ENCODE results near the gene CAMTA1. TPM values are rescaled to one million over a fixed set of nuclear protein-coding genes. Genes with fewer than 3 reads are reported as not detected.

Gene CAMTA1
- total RNA-seq, 1 experiment from 2014 or later, result 69.5 TPM

DNA sequence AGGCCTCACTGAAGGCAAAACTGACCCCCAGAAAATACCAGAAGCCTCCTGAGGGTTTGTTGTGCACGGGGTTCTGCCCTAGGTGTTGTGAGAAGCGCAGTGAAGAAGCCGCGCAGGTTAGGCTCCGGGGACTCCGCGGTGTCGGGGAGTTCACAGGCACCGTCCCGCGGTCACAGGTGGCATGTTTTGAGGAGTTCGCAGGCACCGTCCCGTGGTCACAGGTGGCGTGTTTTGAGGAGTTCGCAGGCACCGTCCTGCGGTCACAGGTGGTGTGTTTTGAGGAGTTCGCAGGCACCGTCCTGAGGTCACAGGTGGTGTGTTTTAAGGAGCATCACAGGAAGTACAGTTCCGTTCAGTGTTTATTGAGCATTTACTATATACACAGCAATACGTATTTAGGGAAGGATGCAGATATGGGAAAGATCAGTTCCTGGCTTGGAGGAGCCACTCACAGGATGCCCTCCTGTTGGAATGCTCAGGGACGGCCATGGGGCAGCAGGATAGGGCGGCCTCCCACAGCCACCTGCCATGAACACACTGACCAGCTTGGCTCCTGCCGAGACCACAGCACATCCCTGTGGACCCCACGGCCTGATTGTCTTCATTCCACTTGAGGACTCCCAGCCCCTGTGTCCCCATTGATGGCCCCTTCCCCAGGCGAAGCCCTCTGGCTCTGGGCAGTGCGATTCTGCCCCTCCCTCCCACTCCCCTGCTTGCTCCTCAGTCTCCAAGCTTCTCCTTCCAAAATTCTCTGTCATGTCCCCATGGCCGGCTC is 899.8 kb downstream of the CAMTA1 start:
- DNase-seq (ENCODE audit: low read depth, low spot score) (no peak), ATAC-seq (no peak)
- intact Hi-C loops (cut with micrococcal nuclease), result no loop called here
- H3K9me2 ChIP-seq (ENCODE audit: insufficient read depth), result no peaks in the 10 kb centered on the region
- no TSS peak for BruUV-seq (replicated peaks)
- H3K9ac ChIP-seq (ENCODE audit: low read length), result no peak overlapping the region
- 0 out of 2 replicates have a peak, but pooled peaks cover 2% of the 10 kb centered on the region for H3K27me3 ChIP-seq (ENCODE audit: insufficient read depth, low read length)
- no peak overlapping the region for H3K4me2 ChIP-seq (ENCODE audit: low read length)
- no peak overlapping the region for H3K4me3 ChIP-seq (replicated peaks in 1 of 2; ENCODE audit: low read depth in 1 of 2, low read length in 2 of 2)
- ChIA-PET CTCF (no interaction called here), RAD21 (ENCODE audit: low non-redundant PET in 1 of 2, low total read pairs in 2 of 2, uncharacterized antibody in 2 of 2, unreplicated experiment in 2 of 2) (no interaction called here), POLR2A (no interaction called here)
- H4K20me1 ChIP-seq (ENCODE audit: insufficient read depth), result no peaks in the 10 kb centered on the region
- H2AFZ ChIP-seq (ENCODE audit: low read depth, low read length, poor library complexity, severe bottlenecking), result no peak overlapping the region
- no peaks in the 10 kb centered on the region for H3K36me3 ChIP-seq (ENCODE audit: control insufficient read depth in 1 of 2, insufficient read depth in 2 of 2, low read length in 2 of 2)
- TF ChIP-seq EGR1 (IDR thresholded peaks at IDR 0.05; ENCODE audit: low read depth) (no peak), SIN3A (IDR thresholded peaks at IDR 0.05; ENCODE audit: low read depth) (no peak), CEBPB (IDR thresholded peaks at IDR 0.05; ENCODE audit: low read depth) (no peak), POLR2AphosphoS5 (IDR thresholded peaks at IDR 0.05; ENCODE audit: low read depth, low read length) (no peak)
- H3K9me3 ChIP-seq (ENCODE audit: control insufficient read depth in 1 of 2, insufficient read depth in 1 of 2, low read depth in 1 of 2, low read length in 2 of 2), result no peaks in the 10 kb centered on the region
- H3K4me1 ChIP-seq (ENCODE audit: control insufficient read depth in 1 of 2, insufficient read depth in 2 of 2, low read length in 2 of 2), result peaks cover 0 to 5% of the 10 kb centered on the region in 2 experiments; a peak in 1 of 4 replicates
- H3K27ac ChIP-seq (ENCODE audit: low read depth, low read length), result no peak overlapping the region
- no peaks in the 10 kb centered on the region for H3K79me2 ChIP-seq (ENCODE audit: insufficient read depth, low read length)

DNA sequence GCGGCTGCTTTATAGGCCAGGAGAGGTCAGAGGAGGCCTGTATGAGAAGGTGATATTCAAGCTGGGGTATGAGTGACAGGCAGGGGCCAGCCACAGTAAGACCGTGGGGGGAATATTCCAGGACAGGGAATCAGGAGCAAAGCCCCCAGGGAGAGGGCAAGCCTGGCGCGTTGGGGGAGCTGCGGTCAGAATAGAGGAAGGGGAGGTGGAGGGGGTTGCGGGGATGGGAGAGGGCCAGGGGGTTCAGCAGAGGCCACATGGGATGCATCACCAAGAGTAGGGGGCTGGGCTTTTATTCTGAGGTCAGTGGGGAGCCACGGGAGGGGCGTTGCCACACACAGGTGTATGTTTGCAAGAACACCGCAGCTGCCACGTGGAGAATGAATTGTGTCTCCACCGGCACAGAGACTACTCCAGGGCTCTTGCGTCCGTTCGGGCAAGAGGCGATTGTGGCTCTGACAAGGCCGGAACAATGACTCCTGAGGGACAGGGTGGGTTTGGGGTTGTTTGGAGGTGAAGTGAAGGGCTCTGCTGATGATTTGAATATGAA is 901.1 kb downstream of the CAMTA1 start:
- no TSS peak for BruUV-seq (replicated peaks)
- intact Hi-C loops (cut with micrococcal nuclease), result no loop called here
- Histone ChIP-seq H3K9me3 (ENCODE audit: control insufficient read depth in 1 of 2, insufficient read depth in 1 of 2, low read depth in 1 of 2, low read length in 2 of 2) (no peaks in the 10 kb centered on the region), H3K36me3 (ENCODE audit: control insufficient read depth in 1 of 2, insufficient read depth in 2 of 2, low read length in 2 of 2) (no peaks in the 10 kb centered on the region), H3K4me3 (replicated peaks in 1 of 2; ENCODE audit: low read depth in 1 of 2, low read length in 2 of 2) (no peak overlapping the region), H2AFZ (ENCODE audit: low read depth, low read length, poor library complexity, severe bottlenecking) (no peak overlapping the region), H3K9ac (ENCODE audit: low read length) (no peak overlapping the region), H3K79me2 (ENCODE audit: insufficient read depth, low read length) (no peaks in the 10 kb centered on the region), H3K27me3 (ENCODE audit: insufficient read depth, low read length) (0 out of 2 replicates have a peak, but pooled peaks cover 2% of the 10 kb centered on the region), H4K20me1 (ENCODE audit: insufficient read depth) (no peaks in the 10 kb centered on the region), H3K27ac (ENCODE audit: low read depth, low read length) (no peak overlapping the region), H3K4me1 (ENCODE audit: control insufficient read depth in 1 of 2, insufficient read depth in 2 of 2, low read length in 2 of 2) (no peaks in the 10 kb centered on the region), H3K4me2 (ENCODE audit: low read length) (no peak overlapping the region), H3K9me2 (ENCODE audit: insufficient read depth) (no peaks in the 10 kb centered on the region)
- ATAC-seq, result no peak
- no peak for DNase-seq (ENCODE audit: low read depth, low spot score)
- ChIA-PET CTCF (no interaction called here), RAD21 (ENCODE audit: low non-redundant PET in 1 of 2, low total read pairs in 2 of 2, uncharacterized antibody in 2 of 2, unreplicated experiment in 2 of 2) (no interaction called here), POLR2A (no interaction called here)
- TF ChIP-seq POLR2AphosphoS5 (IDR thresholded peaks at IDR 0.05; ENCODE audit: low read depth, low read length), result no peak
- TF ChIP-seq RAD21 (IDR thresholded peaks at IDR 0.05; ENCODE audit: low read depth), result no peak
- TF ChIP-seq, protein P1, sequence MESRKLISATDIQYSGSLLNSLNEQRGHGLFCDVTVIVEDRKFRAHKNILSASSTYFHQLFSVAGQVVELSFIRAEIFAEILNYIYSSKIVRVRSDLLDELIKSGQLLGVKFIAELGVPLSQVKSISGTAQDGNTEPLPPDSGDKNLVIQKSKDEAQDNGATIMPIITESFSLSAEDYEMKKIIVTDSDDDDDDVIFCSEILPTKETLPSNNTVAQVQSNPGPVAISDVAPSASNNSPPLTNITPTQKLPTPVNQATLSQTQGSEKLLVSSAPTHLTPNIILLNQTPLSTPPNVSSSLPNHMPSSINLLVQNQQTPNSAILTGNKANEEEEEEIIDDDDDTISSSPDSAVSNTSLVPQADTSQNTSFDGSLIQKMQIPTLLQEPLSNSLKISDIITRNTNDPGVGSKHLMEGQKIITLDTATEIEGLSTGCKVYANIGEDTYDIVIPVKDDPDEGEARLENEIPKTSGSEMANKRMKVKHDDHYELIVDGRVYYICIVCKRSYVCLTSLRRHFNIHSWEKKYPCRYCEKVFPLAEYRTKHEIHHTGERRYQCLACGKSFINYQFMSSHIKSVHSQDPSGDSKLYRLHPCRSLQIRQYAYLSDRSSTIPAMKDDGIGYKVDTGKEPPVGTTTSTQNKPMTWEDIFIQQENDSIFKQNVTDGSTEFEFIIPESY (IDR thresholded peaks at IDR 0.05; ENCODE audit: extremely low read depth, insufficient replicate concordance, low read length), result no peak
- no peak for TF ChIP-seq SP1 (IDR thresholded peaks at IDR 0.05; ENCODE audit: low read depth)
- no peak for TF ChIP-seq SRF (IDR thresholded peaks at IDR 0.05; ENCODE audit: low read depth)
- TF ChIP-seq, protein P2, sequence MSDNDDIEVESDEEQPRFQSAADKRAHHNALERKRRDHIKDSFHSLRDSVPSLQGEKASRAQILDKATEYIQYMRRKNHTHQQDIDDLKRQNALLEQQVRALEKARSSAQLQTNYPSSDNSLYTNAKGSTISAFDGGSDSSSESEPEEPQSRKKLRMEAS (IDR thresholded peaks at IDR 0.05), result no peak
- no peak for TF ChIP-seq EZH2phosphoT487 (IDR thresholded peaks at IDR 0.05; ENCODE audit: borderline replicate concordance)
- no peak for TF ChIP-seq EZH2 (IDR thresholded peaks at IDR 0.05)
- TF ChIP-seq ZFX (IDR thresholded peaks at IDR 0.05), result no peak
- TF ChIP-seq SIN3A (IDR thresholded peaks at IDR 0.05; ENCODE audit: low read depth), result no peak
- TF ChIP-seq, protein P3, sequence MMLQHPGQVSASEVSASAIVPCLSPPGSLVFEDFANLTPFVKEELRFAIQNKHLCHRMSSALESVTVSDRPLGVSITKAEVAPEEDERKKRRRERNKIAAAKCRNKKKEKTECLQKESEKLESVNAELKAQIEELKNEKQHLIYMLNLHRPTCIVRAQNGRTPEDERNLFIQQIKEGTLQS (IDR thresholded peaks at IDR 0.05), result no peak
- TF ChIP-seq EGR1 (IDR thresholded peaks at IDR 0.05; ENCODE audit: low read depth), result no peak
- TF ChIP-seq CBX3 (IDR thresholded peaks at IDR 0.05; ENCODE audit: low read depth), result no peak
- TF ChIP-seq YY1 (IDR thresholded peaks at IDR 0.05; ENCODE audit: extremely low read depth, insufficient replicate concordance, low read depth, low read length), result no peak
- TF ChIP-seq CEBPB (IDR thresholded peaks at IDR 0.05; ENCODE audit: low read depth), result no peak
- TF ChIP-seq ZNF274 (IDR thresholded peaks at IDR 0.05; ENCODE audit: low read depth, low read length), result no peak
- TF ChIP-seq FOSL1 (IDR thresholded peaks at IDR 0.05; ENCODE audit: low read depth), result no peak

Data from HCT116 (cell line).